HG03175 (cell line): ENCODE measurements around the gene CACNA1S.

Source experiments
- ATAC-seq: cut with Tn5 transposase; IDR thresholded peaks from one replicate; pipeline ENCODE4 v1.9.1; 2021; ENCODE audit warnings: mild to moderate bottlenecking, moderate library complexity; ENCODE audit not compliant: unreplicated experiment

The CACNA1S gene

DNA sequence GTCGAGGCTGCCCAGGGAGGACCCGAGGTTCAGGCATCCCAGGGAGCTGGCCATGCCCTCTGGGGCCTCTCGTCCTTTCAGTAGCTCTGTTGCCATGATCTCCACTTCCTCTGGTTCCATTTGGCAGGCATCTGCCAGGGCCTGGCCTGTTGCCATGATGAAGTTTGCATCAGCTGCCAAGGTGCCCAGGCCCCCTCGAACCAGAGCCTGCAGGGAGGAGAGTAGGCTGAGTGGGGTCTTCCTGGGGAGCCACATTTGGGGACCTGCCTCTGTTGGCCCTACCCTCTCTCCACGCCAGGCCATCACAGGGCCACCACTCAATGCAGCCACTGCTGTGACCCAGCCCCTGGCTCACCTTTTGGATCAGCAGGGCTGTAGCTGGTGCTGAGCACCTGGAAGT, 72.3 kb downstream of the CACNA1S start:
- no peak for ATAC-seq

DNA sequence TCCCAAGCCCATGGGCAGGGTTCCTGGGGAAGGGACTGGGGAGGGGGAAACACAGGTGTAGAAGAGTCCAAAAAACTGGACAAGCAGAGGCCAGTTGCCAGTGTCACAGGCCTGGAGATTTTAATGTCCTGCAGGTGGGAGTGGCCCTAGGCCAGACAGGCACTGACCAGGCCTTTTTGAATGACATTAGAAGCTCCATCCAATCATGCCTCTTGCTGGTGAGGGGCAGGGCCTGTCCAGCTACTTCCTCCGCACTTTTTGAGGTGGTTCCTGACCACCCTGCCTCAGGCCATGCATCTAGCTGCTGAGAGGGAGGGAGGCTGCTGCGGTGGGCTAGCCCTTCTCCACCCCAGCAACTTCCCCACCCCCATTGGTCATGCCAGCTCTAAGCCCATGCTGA, 72.8 kb downstream of the CACNA1S start:
- ATAC-seq: no peak

DNA sequence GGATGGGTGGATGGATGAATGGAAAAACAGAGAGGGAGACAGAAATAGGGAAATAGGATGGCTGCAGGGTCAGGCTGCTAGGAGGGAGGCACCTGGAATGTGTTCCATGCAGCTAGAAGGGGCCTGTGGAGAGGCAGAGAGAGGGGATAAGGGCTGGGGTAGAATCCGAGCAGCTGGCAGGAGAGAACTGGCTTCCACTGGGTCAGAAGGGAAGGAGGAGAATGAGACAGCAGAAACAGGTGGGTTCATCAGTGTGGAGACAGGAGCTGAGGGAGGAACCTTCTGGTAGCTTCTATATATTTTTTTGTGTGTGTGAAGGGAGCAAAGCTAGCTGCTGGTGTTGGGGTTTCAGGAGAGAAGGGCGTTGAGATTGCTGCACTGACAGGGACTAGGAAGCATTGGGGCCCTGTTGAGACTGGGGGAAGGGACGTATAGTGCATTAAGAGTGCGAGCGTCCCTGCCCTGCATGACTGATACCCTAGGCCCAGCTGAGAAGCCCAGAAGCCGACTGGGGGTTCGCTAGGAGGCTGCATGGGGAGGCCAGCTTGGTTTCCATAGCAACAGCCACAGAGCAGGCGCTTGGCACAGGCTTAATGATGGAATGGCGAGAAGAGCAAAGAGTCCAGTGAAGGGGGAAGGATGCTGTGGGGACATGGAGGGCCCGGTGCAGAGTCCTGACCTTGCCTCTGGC, 73.9 kb downstream of the CACNA1S start:
- ATAC-seq: no peak

DNA sequence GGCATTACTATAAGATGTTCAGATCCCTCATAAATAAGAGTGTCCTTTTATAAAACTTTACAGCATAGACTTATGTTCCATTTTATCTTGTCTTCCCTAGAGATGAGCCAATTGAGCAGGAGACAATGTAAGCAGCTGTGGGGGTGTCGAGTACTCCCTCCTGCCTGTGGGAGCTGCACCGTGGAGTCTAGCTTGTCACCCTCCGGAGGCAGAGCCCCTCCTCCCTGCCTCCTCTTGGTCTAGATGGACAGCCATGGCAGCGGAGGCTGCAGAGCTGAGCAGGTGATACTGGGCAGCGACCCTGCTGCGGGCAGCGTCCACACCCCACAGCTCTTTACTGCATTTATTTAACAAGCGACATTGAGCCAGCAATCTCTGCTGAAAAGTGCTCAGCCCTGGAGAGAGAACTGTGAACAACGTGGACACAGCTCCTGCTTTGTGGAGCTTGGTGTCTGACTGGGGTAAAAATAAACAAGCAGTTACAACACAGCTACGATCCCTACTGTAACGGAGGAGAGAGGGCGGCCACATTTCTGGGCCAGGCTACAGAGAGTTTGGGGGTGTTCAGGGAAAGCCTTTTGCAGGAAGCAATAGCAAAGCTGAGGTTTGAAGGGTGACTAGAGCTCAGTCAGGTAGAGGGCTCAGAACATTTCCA, 75.9 kb downstream of the CACNA1S start:
- ATAC-seq: no peak

DNA sequence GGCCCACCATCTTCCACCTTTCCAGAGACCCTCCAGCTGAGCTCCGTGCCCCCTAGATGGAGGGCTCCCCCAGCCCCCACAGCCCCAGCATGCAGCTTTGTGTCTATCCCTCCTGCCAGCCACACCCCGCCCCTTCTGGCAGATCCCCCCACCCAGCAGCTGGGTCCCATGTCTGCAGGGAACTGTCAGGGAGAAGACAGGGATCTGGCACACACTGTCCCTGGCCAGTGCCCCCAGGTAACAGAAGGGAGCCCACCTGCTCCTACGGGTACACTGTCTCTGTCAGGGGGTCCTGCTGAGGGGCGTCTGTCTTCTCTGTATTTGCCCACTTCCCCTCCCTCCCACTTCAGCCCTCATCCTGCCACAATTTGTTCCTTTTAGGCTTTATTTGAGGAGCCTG, 77.6 kb downstream of the CACNA1S start:
- ATAC-seq: no peak

DNA sequence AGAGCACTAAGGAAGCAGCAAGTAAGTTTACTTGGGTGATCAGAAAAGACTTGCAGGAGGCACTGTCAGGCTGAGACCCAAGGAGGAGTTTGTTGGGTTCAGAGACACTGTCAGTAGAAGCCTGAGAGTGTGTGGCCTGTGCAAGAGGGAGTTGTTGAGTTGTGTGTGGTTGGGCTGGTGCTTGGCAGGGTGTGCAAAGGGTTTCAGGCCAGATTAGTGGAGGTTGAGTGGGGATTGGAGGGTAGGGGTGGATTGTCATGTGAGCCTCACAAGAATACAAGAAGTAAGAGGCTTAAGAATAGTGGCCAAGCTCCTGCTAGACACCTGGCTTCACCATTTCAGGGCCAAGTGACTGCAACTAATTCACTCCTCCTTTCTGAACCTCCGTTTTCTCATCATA, 79.8 kb downstream of the CACNA1S start:
- ATAC-seq: no peak

DNA sequence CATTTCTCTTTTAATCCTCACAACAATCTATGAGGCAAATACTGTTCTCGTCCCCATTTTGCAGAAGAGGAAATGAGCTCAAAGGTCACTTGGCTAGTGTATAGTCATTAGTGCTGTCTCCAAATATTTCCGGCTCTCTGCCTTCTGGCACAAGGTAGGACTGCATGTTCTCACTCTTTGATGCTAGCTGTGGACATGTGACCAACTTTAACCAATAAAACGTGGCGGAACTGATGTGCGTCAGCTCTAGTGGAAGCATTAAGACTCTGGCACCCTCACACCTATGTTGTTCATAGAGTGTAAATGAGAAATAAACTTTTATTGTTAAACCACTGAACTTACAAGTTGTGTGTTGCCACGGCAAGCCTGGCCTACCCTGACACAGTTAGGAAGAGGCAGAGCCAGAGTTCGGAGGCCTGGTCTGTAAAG, 83.8 kb downstream of the CACNA1S start:
- ATAC-seq: no peak

DNA sequence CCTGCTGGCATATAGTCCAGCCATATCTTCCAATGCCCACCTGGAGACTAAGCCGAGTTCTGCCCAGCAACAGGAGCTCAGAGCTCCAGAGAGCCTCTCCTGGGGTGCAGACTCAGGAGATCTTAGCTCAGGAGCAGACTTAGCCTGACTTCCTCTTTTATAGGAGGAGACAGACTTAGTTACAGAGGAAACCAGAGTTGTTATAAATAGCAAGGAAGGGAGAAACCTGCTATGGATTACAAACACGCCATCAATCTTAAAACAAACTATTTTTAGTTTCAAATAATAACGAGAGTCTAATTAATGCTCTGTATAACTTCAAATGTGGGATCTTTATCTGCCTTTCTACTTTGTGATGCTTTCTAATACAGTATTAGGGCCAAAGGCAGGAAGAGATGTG, 85.4 kb downstream of the CACNA1S start:
- ATAC-seq: no peak

DNA sequence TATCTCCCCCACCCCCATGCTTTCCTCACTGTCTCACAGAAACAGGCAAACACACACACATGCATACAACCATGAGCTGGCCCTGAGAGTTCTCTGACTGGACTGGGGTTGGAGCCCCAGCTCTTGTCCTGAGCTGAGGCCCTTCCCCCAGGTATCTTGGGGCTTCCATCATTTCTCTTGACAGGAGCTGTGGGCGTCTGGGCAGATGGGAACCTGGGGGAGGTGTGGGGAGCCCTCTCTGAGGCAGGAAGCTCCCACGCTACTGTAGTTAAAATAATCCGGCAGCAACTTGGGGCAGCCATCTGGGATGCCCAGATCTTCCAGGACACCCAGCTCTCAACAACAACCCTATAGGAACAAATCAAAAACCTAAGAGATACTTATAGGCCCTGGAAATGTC, 86.0 kb downstream of the CACNA1S start:
- no peak for ATAC-seq

DNA sequence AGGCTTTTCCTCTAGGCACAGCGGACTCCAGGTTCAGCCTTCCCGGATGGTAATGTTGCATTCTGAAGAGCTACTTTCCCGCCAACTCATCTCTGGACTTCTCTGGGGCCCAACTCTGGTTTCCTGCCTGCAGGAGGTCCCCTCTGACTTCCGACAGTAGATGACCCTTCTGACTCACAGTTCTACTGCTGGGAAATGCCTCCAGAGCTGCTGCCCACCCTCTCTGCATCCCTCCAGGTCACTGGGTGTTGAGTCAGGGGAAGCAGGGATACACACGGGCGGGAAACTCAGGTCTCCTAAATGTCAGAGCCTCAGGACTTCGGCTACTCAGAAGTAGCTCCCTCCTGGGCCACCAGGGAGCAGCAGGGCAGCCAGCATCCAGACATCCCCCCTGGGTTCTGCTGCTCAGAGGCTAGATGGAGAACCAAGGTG, 86.6 kb downstream of the CACNA1S start:
- ATAC-seq: no peak

DNA sequence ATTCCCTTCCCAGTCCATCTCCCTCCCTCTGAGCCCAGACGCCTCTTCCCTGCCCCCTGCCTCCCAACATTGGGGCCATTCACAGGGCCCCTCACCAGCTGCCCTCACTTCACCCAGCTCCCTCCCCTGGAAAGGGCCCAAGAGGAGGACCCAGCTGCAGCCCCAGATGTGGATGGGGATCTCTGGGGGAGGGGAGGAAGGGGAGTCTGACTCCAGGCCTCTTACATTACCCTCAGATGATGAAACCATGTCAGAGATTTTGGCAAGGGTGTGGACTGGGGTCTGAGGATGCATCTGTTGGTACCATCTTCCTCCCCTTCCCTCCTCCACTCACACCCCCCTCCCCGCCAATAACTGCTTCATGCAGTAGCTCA, 87.6 kb downstream of the CACNA1S start:
- ATAC-seq: no peak

DNA sequence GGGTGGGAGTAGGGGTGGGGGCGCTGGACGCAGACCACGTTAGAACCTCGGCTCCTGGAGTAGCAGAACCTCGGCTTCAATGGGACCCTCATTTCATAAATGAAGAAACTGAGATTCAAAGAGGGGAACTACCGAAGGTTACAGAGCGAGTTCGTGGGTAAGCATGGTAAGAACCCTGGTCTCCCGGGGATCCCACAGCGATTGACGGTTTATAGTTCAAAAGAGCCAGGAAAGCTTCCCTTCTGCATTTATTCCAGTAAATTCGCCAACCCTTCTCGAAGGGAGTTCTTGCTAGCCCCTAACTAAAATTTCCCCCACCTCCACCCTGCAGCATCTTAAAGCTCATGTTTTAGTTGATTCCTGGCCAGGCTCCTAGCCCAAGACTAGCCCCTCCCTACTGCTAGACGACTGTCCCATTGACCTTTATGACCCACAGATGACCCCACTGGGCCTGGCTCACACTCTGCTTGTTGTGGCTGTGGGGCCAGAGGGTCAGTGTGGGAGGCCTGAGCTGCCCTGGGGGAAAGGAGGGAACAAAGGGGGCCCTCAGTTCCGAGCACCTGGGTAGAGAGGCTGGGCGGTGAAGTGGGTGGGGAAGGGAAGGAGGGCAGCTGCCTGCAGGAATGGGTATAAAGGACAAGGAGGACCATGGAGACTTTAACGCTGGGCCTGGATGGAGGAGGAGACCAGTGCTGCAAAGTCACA, 88.2 kb downstream of the CACNA1S start:
- no peak for ATAC-seq

DNA sequence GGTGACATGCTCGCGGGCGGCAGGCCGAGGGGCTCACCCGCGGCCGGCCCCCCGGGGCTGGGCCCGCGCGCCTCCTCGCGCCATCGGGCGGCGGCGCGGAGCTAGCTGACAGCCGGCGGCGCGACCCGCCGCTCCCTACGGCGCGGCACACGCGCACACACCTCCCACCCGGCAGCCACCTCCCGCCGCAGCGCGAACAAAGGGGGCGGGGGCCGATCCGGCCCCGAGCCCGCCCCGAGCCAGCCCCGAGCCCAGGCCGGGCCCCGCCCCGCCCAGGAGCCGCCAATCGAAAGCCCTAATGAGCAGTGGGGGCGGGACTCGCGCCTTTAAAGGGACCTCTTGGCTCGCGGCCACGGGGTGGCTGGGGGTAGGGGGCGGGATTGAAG, 88.7 kb downstream of the CACNA1S start, which contains the start of gene KIF21B:
Gene KIF21B, minus strand, starts transcription at position 198 of the 386 bp plus-strand sequence. CDS start 331 bp downstream, outside the sequence.
- peak; percentile 54 for ATAC-seq

DNA sequence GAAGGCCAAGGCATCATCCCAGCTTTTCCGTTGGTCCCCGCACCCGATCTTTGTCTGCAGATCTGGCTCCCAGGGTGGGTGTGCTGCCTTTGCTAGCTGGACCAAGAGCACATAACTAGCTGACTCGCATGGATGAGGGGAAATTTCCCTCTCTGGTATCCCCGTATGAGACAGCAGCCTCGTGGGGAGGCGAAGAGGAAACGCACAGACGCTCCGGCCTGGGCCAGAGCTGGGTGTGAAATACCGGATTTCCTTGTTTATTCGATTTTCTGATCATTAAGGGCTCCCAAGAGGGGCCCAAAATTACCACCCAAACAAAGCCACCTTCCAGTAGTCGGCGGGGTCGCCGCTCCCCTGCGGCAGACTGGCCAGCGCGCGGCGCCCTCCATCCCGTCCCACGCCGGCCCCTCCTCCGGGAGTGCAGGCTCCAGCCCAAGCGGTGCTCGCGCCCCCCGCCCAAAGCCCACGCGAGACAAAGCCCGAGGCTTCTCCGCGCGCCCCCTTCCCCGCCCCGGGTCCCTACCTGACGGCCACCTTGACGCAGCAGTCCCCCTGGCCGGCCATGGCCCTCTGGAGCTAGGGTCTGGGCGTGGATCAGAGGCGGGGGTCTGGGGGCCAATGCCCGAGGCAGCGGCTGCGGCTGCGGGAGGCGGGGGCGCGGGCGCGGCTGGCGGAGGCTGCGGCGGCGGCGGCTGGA, 89.3 kb downstream of the CACNA1S start:
- ATAC-seq: no peak

DNA sequence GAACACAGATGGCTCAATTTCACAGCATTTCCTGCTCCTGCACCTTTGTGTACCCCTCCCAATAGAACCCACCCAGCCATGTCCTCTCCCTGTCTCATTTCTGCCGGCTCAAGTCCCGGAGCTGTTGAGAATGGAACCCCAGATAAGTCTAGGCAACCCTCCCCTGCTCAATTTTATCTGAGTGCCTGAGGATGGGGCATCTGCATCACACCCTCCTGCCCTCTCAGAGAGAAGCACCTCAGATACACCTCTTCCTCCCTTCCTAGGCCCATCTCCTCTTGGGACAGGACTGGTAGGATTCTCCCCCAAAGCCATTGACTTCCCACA, 89.8 kb downstream of the CACNA1S start:
- no peak for ATAC-seq

DNA sequence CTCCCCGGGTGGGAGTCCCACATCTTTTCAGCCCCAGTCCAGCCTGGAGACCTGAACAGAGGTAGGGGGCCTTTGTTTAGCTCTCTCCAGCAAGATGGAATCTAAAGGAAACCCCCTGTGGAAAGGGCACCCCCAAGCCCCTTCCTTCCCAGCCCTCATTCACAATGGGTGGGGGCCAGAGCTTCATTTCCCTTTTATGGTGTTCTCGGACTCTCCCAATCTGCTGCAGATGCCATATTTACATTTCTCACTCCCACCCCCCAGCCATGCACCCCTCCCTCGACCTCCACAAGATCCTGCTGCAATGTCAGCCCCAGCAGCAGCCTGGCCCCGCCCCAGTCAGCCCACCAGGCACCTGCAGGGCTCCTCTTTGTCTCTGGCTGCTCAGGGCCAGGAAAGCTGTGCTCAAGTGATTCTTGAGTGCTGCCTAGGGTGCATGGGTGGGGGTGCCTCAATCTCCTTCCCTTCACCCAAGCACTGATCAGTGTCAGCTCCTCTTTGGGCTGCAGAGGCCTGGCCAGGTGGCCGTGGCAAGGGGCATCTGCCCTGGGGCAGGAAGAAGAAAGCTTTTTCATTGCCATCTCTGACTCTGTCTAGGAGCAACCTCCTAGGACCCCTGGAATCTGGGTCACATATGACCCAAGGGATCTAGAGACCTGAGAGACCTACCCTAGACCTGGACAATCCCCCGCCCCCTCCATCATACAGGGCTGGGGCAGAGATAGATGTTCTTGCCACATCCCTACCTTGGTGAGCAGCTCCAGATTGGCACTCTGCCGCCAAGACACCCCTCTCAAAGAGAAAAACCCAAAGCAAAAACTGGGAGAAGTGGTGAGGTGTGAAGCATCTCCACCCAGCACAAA, 90.4 kb downstream of the CACNA1S start:
- ATAC-seq: no peak

DNA sequence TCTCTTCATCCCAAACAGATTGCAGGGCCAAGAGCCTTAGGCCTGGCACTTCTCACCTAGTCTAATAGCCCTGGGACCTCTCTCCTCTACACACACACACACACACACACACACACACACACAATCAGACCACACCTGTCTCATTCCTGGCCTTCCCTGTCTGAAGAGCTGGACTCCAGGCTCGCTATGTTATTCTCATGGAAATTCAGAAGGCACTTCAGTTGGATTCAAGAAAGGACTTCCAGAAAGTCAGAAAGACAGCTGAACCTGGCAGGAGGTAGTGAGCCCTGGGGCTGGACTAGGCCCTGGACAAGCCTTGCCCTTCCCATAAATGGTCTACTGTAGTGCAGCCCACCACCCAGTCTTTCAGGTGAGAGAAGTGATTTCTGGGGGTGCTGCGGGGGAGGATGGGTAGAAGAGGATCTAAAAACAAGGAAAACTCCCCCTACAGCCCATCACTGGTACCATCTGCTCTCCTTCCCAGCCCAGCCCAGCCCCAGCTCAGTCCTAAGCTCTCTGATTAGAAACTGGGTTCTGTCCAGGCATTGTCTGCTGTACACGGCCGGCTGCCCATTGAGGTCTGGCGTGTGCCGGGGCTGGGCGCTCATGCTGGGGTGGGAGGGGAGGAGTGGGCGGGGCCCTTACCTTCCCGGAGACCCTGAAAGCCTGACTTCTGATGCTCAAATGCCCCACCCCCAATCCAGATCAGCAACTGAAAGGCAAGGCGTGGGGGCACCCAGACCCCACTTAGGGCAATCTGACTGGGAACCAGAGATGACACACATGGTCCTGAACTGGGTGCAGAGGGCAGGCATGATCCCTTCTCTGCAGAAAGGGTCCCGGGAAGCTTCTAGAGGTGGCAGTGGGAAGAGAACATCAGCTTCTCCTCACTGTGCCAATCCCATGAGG, 91.3 kb downstream of the CACNA1S start:
- ATAC-seq: no peak

DNA sequence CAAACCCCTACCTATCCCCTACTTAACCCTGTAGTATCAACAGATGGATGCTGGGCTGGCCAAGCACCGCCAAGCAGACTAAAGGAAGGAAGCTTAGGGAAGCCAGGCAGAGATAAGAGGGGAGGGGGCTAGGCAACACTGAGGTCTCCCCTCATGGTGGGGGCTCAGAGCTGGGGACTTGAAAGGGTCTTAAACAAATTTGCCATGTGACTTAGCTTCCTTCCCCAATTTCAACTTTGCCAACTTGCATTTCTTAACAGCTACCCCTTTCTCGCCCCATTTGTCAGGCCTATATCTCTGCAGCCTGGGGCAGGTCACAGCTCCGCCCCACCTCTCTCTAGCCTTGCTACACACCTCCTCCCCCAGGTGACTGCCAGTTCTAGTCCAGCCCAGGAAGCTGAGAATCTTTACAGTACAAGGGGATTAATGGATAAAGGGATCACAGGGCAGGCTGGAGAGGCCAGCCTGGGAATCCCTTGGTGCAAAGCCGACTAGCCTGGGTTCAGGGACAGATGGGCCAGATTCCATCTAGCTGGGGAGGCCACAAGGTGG, 92.1 kb downstream of the CACNA1S start:
- ATAC-seq: no peak

DNA sequence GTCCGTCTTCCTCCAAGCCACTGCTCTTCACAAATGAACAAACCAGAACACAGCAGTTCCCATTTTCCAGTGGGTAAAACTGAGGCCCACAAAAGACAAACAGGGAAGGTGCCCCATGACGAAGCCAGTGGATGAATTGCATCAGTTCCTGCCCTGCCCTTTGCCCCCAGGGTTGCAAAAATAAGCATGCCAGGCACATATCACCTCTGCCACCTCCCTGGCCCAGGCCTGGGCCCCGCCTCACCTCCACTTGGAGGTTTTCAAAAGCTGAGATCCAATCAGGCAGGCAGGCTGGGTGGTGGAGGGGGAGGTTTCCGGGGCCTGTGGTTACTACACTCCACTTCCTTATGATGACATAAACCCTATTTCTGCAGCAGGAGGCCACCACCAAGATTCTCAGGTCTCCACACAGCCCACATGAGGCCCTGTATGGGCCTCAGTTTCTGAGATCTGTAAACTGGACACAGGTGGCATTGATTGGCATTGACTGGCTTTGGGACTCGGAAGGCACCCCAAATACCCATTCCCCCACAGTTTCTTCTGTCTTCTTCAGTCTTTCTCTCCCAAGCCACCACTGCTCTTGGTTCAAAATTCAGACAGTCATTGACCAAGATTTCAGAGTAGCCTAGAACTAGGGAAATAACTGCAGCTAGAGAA, 92.8 kb downstream of the CACNA1S start:
- ATAC-seq: peak; percentile 72
